Mesendoderm (in vitro differentiated cells): ENCODE data around the gene ZNF827.

Source experiments
- DNase-seq: peaks from one replicate; pipeline ENCODE4 v3.0.0; 2013
- H2AK5ac ChIP-seq: 2 replicates; pipeline ENCODE4 v1.6.1; 2013; ENCODE audit warnings: low read length, inconsistent platforms
- H2BK120ac ChIP-seq: 2 replicates; pipeline ENCODE4 v1.6.1; 2013; ENCODE audit warnings: low read depth, mild to moderate bottlenecking, low read length, moderate library complexity, mixed read lengths
- H2BK15ac ChIP-seq: replicated peaks from 2 replicates; pipeline ENCODE4 v1.6.1; 2013; ENCODE audit warnings: low read depth, mild to moderate bottlenecking, moderate library complexity
- H2BK5ac ChIP-seq: 2 replicates; pipeline ENCODE4 v1.6.1; 2013; ENCODE audit warnings: low read length, inconsistent platforms
- H3K18ac ChIP-seq: 2 replicates; pipeline ENCODE4 v1.6.1; 2013; ENCODE audit warnings: mild to moderate bottlenecking, low read length, mixed read lengths
- H3K23ac ChIP-seq: one replicate; pipeline ENCODE4 v1.6.1; 2013; ENCODE audit warnings: low read length
- H3K27ac ChIP-seq: 2 replicates; pipeline ENCODE4 v1.5.1; 2013; ENCODE audit warnings: low read depth, mild to moderate bottlenecking, inconsistent platforms, low read length, moderate library complexity
- H3K27me3 ChIP-seq: 2 replicates; pipeline ENCODE4 v1.6.1; 2013; ENCODE audit warnings: low read length, control low read depth, mild to moderate bottlenecking, inconsistent platforms; ENCODE audit not compliant: insufficient read depth, poor library complexity
- H3K36me3 ChIP-seq: 2 replicates; pipeline ENCODE4 v1.6.1; 2013; ENCODE audit warnings: low read length, inconsistent platforms; ENCODE audit not compliant: control insufficient read depth, insufficient read depth
- H3K4ac ChIP-seq: one replicate; pipeline ENCODE4 v1.6.1; 2013; ENCODE audit warnings: low read depth, mild to moderate bottlenecking, low read length, moderate library complexity
- H3K4me1 ChIP-seq: 2 replicates; pipeline ENCODE4 v1.6.1; 2013; ENCODE audit warnings: low read depth, low read length, inconsistent platforms; ENCODE audit not compliant: control insufficient read depth
- H3K4me2 ChIP-seq: 2 replicates; pipeline ENCODE4 v1.6.1; 2013; ENCODE audit warnings: low read length
- H3K4me3 ChIP-seq: 2 replicates; pipeline ENCODE4 v1.5.1; 2013; ENCODE audit warnings: mild to moderate bottlenecking, low read length
- H3K56ac ChIP-seq: one replicate; pipeline ENCODE4 v1.6.1; 2013; ENCODE audit warnings: low read length
- H3K79me1 ChIP-seq: 2 replicates; pipeline ENCODE4 v1.6.1; 2013; ENCODE audit warnings: low read length, inconsistent platforms
- H3K79me2 ChIP-seq: 2 replicates; pipeline ENCODE4 v1.6.1; 2013; ENCODE audit warnings: mild to moderate bottlenecking, low read length; ENCODE audit not compliant: control insufficient read depth, insufficient read depth
- H3K9ac ChIP-seq: 2 replicates; pipeline ENCODE4 v1.6.1; 2013; ENCODE audit warnings: low read length, inconsistent platforms
- H4K5ac ChIP-seq: one replicate; pipeline ENCODE4 v1.6.1; 2013; ENCODE audit warnings: low read length
- H4K8ac ChIP-seq: one replicate; pipeline ENCODE4 v1.6.1; 2013; ENCODE audit warnings: low read depth, mild to moderate bottlenecking, control low read depth, low read length, moderate library complexity
- WGBS: extraction: QIAGEN DNeasy Blood & Tissue Kit; methylation state at CpG from one replicate; pipeline ENCODE4 v1.1.7; 2013; ENCODE audit warnings: low lambda C conversion rate, missing lambda C conversion rate; ENCODE audit not compliant: insufficient coverage; ENCODE audit errors: extremely low coverage; 5-methylcytosine and 5-hydroxymethylcytosine counted together

Gene ZNF827

DNA sequence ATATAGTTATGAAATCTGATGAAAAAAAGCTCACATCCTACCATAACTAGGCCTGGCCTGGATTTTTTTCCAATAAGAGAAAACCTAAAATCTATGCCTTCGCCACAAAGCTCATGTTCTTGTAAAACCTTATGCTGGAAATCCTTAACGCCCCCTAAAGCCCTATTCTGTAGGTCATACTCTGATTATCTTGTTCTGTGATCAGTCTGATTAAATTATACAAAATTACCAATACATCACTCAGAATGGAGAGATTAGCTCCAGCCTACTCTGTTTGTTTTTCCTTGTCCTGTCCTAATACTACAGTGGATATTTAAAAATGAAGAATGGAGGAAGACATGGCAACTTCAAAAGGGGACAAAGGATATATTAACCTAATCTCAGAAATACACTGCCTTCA is 7.2 kb downstream of the ZNF827 start:
- H3K4me1 ChIP-seq, result peaks cover 9% of the 10 kb centered on the region
- no peak overlapping the region for H3K9ac ChIP-seq
- H3K27me3 ChIP-seq, result no peaks in the 10 kb centered on the region
- H3K56ac ChIP-seq, result no peak overlapping the region
- no peak overlapping the region for H3K18ac ChIP-seq
- H2BK15ac ChIP-seq, result no peak overlapping the region
- H2BK5ac ChIP-seq, result no peak overlapping the region
- H2BK120ac ChIP-seq, result no peak overlapping the region
- H4K8ac ChIP-seq, result no peak overlapping the region
- no peaks in the 10 kb centered on the region for H3K36me3 ChIP-seq
- peak overlapping the region; percentile 83 for H3K23ac ChIP-seq
- no peak overlapping the region for H3K4me3 ChIP-seq
- no peak overlapping the region for H3K27ac ChIP-seq
- H4K5ac ChIP-seq, result no peak overlapping the region
- H3K4me2 ChIP-seq, result no peak overlapping the region
- no CpG with 5 or more reads among the region's 2 CpGs for WGBS
- peaks cover 15% of the 10 kb centered on the region for H3K79me1 ChIP-seq
- no peak overlapping the region for H2AK5ac ChIP-seq
- peaks cover 85% of the 10 kb centered on the region for H3K79me2 ChIP-seq
- H3K4ac ChIP-seq, result no peak overlapping the region
- no peak for DNase-seq

GRCh38 chr4:145930592-145930991 is 8.0 kb downstream of the ZNF827 start:
- no peak overlapping the region for H2AK5ac ChIP-seq
- no peak overlapping the region for H3K23ac ChIP-seq
- no peak overlapping the region for H3K56ac ChIP-seq
- H3K79me2 ChIP-seq, result peaks cover 81% of the 10 kb centered on the region
- H3K79me1 ChIP-seq, result peaks cover 15% of the 10 kb centered on the region
- H4K8ac ChIP-seq, result no peak overlapping the region
- no peak overlapping the region for H3K9ac ChIP-seq
- no peak overlapping the region for H4K5ac ChIP-seq
- H2BK120ac ChIP-seq, result no peak overlapping the region
- H2BK15ac ChIP-seq, result no peak overlapping the region
- H3K27me3 ChIP-seq, result no peaks in the 10 kb centered on the region
- H3K4me1 ChIP-seq, result peaks cover 9% of the 10 kb centered on the region
- H3K27ac ChIP-seq, result no peak overlapping the region
- no peak overlapping the region for H3K4me2 ChIP-seq
- H3K18ac ChIP-seq, result no peak overlapping the region
- H3K4me3 ChIP-seq, result no peak overlapping the region
- no peak overlapping the region for H2BK5ac ChIP-seq
- H3K36me3 ChIP-seq, result no peaks in the 10 kb centered on the region
- H3K4ac ChIP-seq, result no peak overlapping the region
- no peak for DNase-seq
- WGBS, result no CpG with 5 or more reads among the region's 8 CpGs

- H2BK15ac ChIP-seq, result no peak overlapping the region
- no peak overlapping the region for H3K4me3 ChIP-seq
- no peak overlapping the region for H3K18ac ChIP-seq
- H3K4ac ChIP-seq, result no peak overlapping the region
- H3K36me3 ChIP-seq, result no peaks in the 10 kb centered on the region
- no peak overlapping the region for H3K27ac ChIP-seq
- no peak overlapping the region for H4K8ac ChIP-seq
- no peak overlapping the region for H2BK5ac ChIP-seq
- no peaks in the 10 kb centered on the region for H3K27me3 ChIP-seq
- no peak for DNase-seq
- H3K56ac ChIP-seq, result no peak overlapping the region
- no peak overlapping the region for H2BK120ac ChIP-seq
- H3K79me1 ChIP-seq, result peaks cover 15% of the 10 kb centered on the region
- H3K79me2 ChIP-seq, result peaks cover 79% of the 10 kb centered on the region
- H2AK5ac ChIP-seq, result no peak overlapping the region
- H4K5ac ChIP-seq, result no peak overlapping the region
- H3K4me1 ChIP-seq, result peaks cover 7% of the 10 kb centered on the region
- no CpG with 5 or more reads among the region's 2 CpGs for WGBS
- no peak overlapping the region for H3K9ac ChIP-seq
- no peak overlapping the region for H3K23ac ChIP-seq
- no peak overlapping the region for H3K4me2 ChIP-seq
Observed at GRCh38 chr4:145929415-145930178, 9.0 kb downstream of the ZNF827 start.

GRCh38 chr4:145928748-145929147 is 9.9 kb downstream of the ZNF827 start:
- Histone ChIP-seq H3K18ac (no peak overlapping the region), H3K4ac (no peak overlapping the region), H4K5ac (no peak overlapping the region), H3K4me3 (no peak overlapping the region), H3K4me2 (no peak overlapping the region), H3K23ac (no peak overlapping the region), H3K36me3 (no peaks in the 10 kb centered on the region), H3K79me2 (peaks cover 78% of the 10 kb centered on the region), H3K4me1 (peaks cover 2% of the 10 kb centered on the region), H3K9ac (no peak overlapping the region), H2AK5ac (no peak overlapping the region), H4K8ac (no peak overlapping the region), H2BK5ac (no peak overlapping the region), H2BK15ac (no peak overlapping the region), H3K56ac (no peak overlapping the region), H3K79me1 (peaks cover 20% of the 10 kb centered on the region), H3K27me3 (no peaks in the 10 kb centered on the region), H3K27ac (no peak overlapping the region), H2BK120ac (no peak overlapping the region)
- DNase-seq, result no peak
- WGBS, result no CpG with 5 or more reads among the region's 8 CpGs

DNA sequence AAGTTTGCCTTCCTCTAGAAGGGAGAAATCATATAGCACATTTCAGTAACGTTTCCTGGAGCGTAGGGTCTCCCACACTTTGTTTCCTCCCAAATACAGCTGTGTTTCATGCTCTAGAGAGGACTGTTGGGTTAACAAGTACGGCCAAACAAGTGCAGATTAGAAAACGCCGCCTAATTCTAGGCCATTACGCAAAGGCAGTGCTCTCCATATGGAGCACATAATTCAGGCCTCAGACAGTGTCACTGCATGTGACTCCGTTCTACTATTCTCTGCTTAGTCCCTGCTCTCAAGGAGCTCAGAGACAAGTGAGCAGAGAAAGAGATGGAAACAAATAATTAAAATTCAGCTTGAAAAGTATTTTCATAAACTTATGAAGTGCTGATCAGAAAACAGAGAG is 11.6 kb downstream of the ZNF827 start:
- Histone ChIP-seq H3K23ac (no peak overlapping the region), H3K79me1 (peaks cover 18% of the 10 kb centered on the region), H3K27me3 (no peaks in the 10 kb centered on the region), H4K5ac (no peak overlapping the region), H3K56ac (no peak overlapping the region), H2BK15ac (no peak overlapping the region), H3K4ac (no peak overlapping the region), H2AK5ac (no peak overlapping the region), H3K4me1 (peaks cover 2% of the 10 kb centered on the region), H2BK5ac (no peak overlapping the region), H3K36me3 (no peaks in the 10 kb centered on the region), H3K4me3 (no peak overlapping the region), H3K18ac (no peak overlapping the region), H2BK120ac (no peak overlapping the region), H3K4me2 (no peak overlapping the region), H4K8ac (no peak overlapping the region), H3K79me2 (peaks cover 70% of the 10 kb centered on the region), H3K9ac (no peak overlapping the region), H3K27ac (no peak overlapping the region)
- no CpG with 5 or more reads among the region's 7 CpGs for WGBS
- DNase-seq, result no peak

- H4K5ac ChIP-seq, result no peak overlapping the region
Observed at GRCh38 chr4:145921231-145921630, 17.4 kb downstream of the ZNF827 start.

More at GRCh38 chr4:145921231-145921630, 17.4 kb downstream of the ZNF827 start:
- Histone ChIP-seq H3K4me1 (peaks cover 4% of the 10 kb centered on the region), H2BK120ac (peak overlapping the region; percentile 28), H3K4me3 (no peak overlapping the region), H3K9ac (no peak overlapping the region), H3K18ac (peak overlapping the region; percentile 39), H2BK15ac (no peak overlapping the region), H3K27me3 (no peaks in the 10 kb centered on the region), H3K79me1 (peaks cover 18% of the 10 kb centered on the region), H3K56ac (no peak overlapping the region), H2AK5ac (no peak overlapping the region), H3K27ac (no peak overlapping the region), H3K4me2 (no peak overlapping the region), H3K79me2 (peaks cover 53% of the 10 kb centered on the region), H4K8ac (no peak overlapping the region), H3K4ac (no peak overlapping the region), H3K36me3 (no peaks in the 10 kb centered on the region), H3K23ac (no peak overlapping the region), H2BK5ac (no peak overlapping the region)
- no peak for DNase-seq
- no CpG with 5 or more reads among the region's 1 CpG for WGBS
